SJSA1 (cell line): Measurements from ENCODE around the gene IL26. TPM values are rescaled to one million over a fixed set of nuclear protein-coding genes. Genes with fewer than 3 reads are reported as not detected.
"Not testable (repeated sequence)": the region's sequence is repeated elsewhere in the genome, so short reads cannot be mapped to it uniquely, and the experiment has no call there.

ENCODE experiments used
- DNase-seq, 2 experiments: peaks; one replicate each; pipeline ENCODE4 v3.0.0-alpha.2; 2015 to 2020; ENCODE audit warnings: low spot score in 2 of 2, low read depth in 1 of 2
- H3K27ac ChIP-seq: fragments of 250-450 bp; sonication (Bioruptor Pico); 2 replicates; pipeline ENCODE4 v1.5.1; 2020; ENCODE audit warnings: mild to moderate bottlenecking, moderate library complexity
- H3K27me3 ChIP-seq: fragments of 250-450 bp; sonication (Bioruptor Pico); replicated peaks from 2 replicates; pipeline ENCODE4 v1.5.1; 2020; ENCODE audit warnings: mild to moderate bottlenecking, moderate library complexity
- H3K36me3 ChIP-seq: fragments of 250-450 bp; sonication (Bioruptor Pico); 2 replicates; pipeline ENCODE4 v1.5.1; 2020; ENCODE audit warnings: mild to moderate bottlenecking
- H3K4me1 ChIP-seq: fragments of 250-450 bp; sonication (Bioruptor Pico); replicated peaks from 2 replicates; pipeline ENCODE4 v1.6.1; 2021; ENCODE audit warnings: mild to moderate bottlenecking
- H3K4me3 ChIP-seq: fragments of 250-450 bp; sonication (Bioruptor Pico); 2 replicates; pipeline ENCODE4 v1.5.1; 2020; ENCODE audit warnings: mild to moderate bottlenecking
- H3K9me3 ChIP-seq: fragments of 250-450 bp; sonication (Bioruptor Pico); replicated peaks from 2 replicates; pipeline ENCODE4 v1.5.1; 2020; ENCODE audit warnings: mild to moderate bottlenecking
- total RNA-seq: library from RNA; depleted of rRNA; stranded (reverse); fragments of >200 nt; shearing (Covaris generic); gene quantifications from 2 replicates; pipeline ENCODE4 v1.2.3, GENCODE V29; 2014

Gene IL26
- total RNA-seq, 1 experiment from 2014 or later: not detected

GRCh38 chr12:68234140-68234539 is 8.5 kb upstream of the IL26 start:
- no peak overlapping the region for H3K27ac ChIP-seq
- H3K27me3 ChIP-seq: peaks cover 7% of the 10 kb centered on the region; the same call in 1 of the 2 replicates
- no peaks in the 10 kb centered on the region; the same call in 1 of the 2 replicates for H3K4me1 ChIP-seq
- no peaks in the 10 kb centered on the region for H3K36me3 ChIP-seq
- no peak for DNase-seq
- no peak overlapping the region for H3K4me3 ChIP-seq
- no peaks in the 10 kb centered on the region for H3K9me3 ChIP-seq

- H3K4me3 ChIP-seq: no peak overlapping the region
- no peaks in the 10 kb centered on the region; the same call in 1 of the 2 replicates for H3K4me1 ChIP-seq
- H3K27me3 ChIP-seq: peaks cover 7% of the 10 kb centered on the region; the same call in 1 of the 2 replicates
- no peaks in the 10 kb centered on the region for H3K9me3 ChIP-seq
- H3K36me3 ChIP-seq: no peaks in the 10 kb centered on the region
- no peak overlapping the region for H3K27ac ChIP-seq
- DNase-seq: no peak
These were observed 7.9 kb upstream of the IL26 start for GRCh38 chr12:68233498-68233897.

DNA sequence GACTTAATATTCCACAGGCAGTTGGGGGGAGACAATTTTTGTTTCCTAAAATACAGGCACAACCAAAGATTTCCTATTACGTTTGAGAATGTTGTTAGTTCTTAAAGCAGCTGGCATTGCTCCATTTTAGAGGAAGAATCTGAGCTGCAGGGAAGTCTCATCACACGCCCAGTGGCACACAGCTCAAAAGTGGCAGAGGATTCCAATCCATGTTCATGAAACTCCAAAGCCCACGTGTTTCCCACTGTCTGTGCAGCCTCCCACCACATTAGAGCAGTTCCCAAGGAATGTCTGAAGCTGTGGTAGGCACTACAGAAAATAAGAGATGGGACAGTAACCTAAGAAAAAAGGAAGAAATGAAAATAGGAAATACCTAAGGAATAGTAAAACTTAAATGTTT is 6.1 kb upstream of the IL26 start:
- no peaks in the 10 kb centered on the region for H3K4me1 ChIP-seq
- no peak for DNase-seq
- no peak overlapping the region for H3K4me3 ChIP-seq
- H3K27ac ChIP-seq: no peak overlapping the region
- no peaks in the 10 kb centered on the region for H3K36me3 ChIP-seq
- H3K27me3 ChIP-seq: peaks cover 7% of the 10 kb centered on the region; the same call in 1 of the 2 replicates
- no peaks in the 10 kb centered on the region for H3K9me3 ChIP-seq

DNA sequence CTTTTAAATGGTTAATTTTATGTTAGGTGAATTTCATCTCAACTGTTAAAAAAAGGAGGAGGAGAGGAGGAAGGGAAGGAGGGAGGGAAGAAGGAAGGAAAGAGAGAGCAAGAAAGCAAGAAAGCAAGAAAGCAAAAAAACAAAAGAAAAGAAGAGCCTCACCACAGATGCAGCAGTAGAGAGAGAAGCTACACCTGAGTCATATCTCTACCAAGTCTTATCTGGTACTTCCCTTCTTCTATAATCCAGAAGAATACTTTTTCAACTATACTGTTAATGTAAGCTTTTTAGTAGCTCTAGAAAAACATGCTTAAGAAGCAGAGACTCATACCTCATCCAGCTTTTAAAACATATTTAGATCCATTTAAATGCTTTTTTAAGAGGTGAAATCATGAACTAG is 5.6 kb upstream of the IL26 start:
- H3K27ac ChIP-seq: no peak overlapping the region
- H3K27me3 ChIP-seq: peaks cover 7% of the 10 kb centered on the region; the same call in 1 of the 2 replicates
- H3K4me3 ChIP-seq: no peak overlapping the region
- H3K9me3 ChIP-seq: no peaks in the 10 kb centered on the region
- no peak for DNase-seq
- H3K4me1 ChIP-seq: no peaks in the 10 kb centered on the region
- no peaks in the 10 kb centered on the region for H3K36me3 ChIP-seq

GRCh38 chr12:68229956-68230355 is 4.3 kb upstream of the IL26 start:
- H3K27ac ChIP-seq: no peak overlapping the region
- DNase-seq: no peak
- H3K9me3 ChIP-seq: no peaks in the 10 kb centered on the region
- no peaks in the 10 kb centered on the region for H3K36me3 ChIP-seq
- H3K4me1 ChIP-seq: no peaks in the 10 kb centered on the region
- no peak overlapping the region for H3K4me3 ChIP-seq
- peaks cover 5% of the 10 kb centered on the region; the same call in 1 of the 2 replicates for H3K27me3 ChIP-seq

DNA sequence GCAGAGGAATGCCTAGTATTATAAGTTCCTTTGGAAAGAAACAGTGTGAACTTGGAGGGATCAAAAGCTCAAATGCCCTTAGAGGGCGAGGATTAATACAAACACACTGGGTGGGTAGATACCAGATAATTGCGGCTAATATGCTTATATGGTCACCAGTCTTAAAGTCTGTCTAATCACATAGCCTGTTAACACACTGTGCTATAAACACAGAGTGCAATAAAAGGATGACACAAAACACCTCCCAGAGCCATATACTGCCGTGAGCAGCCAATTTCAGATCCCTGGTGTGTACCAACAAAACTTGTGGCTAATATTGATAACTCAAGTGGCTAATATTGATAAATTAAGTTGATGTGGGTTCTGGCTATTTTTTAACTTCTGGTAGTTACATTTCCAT is 1.7 kb upstream of the IL26 start:
- no peaks in the 10 kb centered on the region for H3K9me3 ChIP-seq
- DNase-seq: no peak
- H3K27me3 ChIP-seq: peaks cover 1% of the 10 kb centered on the region; the same call in 1 of the 2 replicates
- H3K4me1 ChIP-seq: no peaks in the 10 kb centered on the region
- no peak overlapping the region for H3K27ac ChIP-seq
- no peak overlapping the region for H3K4me3 ChIP-seq
- H3K36me3 ChIP-seq: no peaks in the 10 kb centered on the region

GRCh38 chr12:68224613-68225285 is 861 bp downstream of the IL26 start:
- no peak overlapping the region for H3K27ac ChIP-seq

DNA sequence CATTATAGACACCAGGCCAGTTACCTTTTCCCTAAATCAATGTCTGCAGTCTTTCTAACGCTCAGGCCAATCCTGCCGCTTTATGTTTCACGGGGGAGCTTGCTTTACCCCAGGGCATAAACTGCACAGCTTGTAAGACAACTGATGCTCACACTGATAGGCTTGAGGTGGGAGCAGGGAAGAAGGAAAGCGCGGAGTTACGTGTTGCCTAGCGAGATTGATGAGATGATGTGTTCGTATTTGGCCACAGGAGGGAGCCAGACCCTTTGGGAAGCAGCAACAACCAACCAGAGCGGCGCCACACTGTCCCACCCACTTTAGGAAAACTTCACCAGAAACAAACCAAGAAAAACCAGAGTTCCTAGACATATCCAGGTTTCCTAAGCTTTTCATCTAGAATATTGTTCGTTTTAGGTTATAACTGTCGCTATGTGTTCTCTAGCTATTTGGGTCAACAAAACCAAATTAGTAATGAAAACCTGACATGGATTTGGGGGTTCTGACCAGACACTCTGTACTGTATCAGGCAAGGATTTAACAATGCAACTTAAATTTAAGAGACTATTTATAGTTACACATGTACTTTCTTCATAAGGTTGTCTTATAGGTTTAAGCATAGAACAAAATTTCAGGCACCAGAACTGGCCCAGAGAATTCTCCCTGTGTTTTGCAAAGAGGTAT is 2.4 kb downstream of the IL26 start:
- Histone ChIP-seq H3K4me1 (no peaks in the 10 kb centered on the region), H3K4me3 (no peak overlapping the region), H3K9me3 (no peaks in the 10 kb centered on the region), H3K27me3 (peaks cover 13% of the 10 kb centered on the region), H3K36me3 (no peaks in the 10 kb centered on the region), H3K27ac (no peak overlapping the region)
- peak; percentile 55 to 73 for DNase-seq

More at GRCh38 chr12:68224613-68225285, 861 bp downstream of the IL26 start:
- Histone ChIP-seq H3K4me3 (no peak overlapping the region), H3K27me3 (peaks cover 4% of the 10 kb centered on the region), H3K4me1 (no peaks in the 10 kb centered on the region), H3K36me3 (no peaks in the 10 kb centered on the region), H3K9me3 (no peaks in the 10 kb centered on the region)
- DNase-seq: no peak

GRCh38 chr12:68222326-68222725 is 3.3 kb downstream of the IL26 start:
- H3K4me3 ChIP-seq: no peak overlapping the region
- H3K27me3 ChIP-seq: peaks cover 18% of the 10 kb centered on the region
- H3K27ac ChIP-seq: no peak overlapping the region
- no peaks in the 10 kb centered on the region for H3K4me1 ChIP-seq
- H3K9me3 ChIP-seq: no peaks in the 10 kb centered on the region
- DNase-seq: no peak
- H3K36me3 ChIP-seq: no peaks in the 10 kb centered on the region

DNA sequence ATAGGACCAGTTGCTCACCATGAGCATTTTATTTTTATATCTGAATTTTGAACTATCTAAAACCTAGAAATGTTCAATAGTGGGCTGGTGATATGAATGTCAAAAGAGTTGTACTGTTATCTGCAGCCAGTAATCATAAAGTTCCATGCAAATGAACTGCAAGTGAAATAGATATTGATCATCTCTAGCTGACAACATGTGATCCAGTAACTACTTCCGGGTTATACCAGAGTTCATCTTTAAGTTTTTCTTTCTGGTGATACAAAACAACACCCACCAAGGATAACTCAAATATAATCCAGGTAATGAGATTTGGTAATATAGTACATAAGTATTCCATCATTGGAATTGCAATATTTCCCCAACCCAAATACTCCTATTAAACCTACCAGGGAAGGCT is 4.1 kb downstream of the IL26 start:
- Histone ChIP-seq H3K27me3 (peaks cover 18% of the 10 kb centered on the region), H3K4me1 (no peaks in the 10 kb centered on the region)
- DNase-seq: no peak

GRCh38 chr12:68210875-68211274 is 14.7 kb downstream of the IL26 start:
- no peak for DNase-seq
- H3K4me3 ChIP-seq: no peak overlapping the region
- H3K27me3 ChIP-seq: no peaks in the 10 kb centered on the region; the same call in 1 of the 2 replicates
- H3K4me1 ChIP-seq: no peaks in the 10 kb centered on the region
- H3K36me3 ChIP-seq: no peaks in the 10 kb centered on the region
- H3K9me3 ChIP-seq: no peaks in the 10 kb centered on the region
- no peak overlapping the region for H3K27ac ChIP-seq

More for the DNA sequence above, 4.1 kb downstream of the IL26 start:
- H3K4me3 ChIP-seq: no peak overlapping the region
- H3K9me3 ChIP-seq: no peaks in the 10 kb centered on the region
- no peak overlapping the region for H3K27ac ChIP-seq
- H3K36me3 ChIP-seq: no peaks in the 10 kb centered on the region

- not testable (repeated sequence) for H3K36me3 ChIP-seq, H3K9me3 ChIP-seq, H3K4me3 ChIP-seq, H3K27me3 ChIP-seq, DNase-seq, H3K4me1 ChIP-seq, H3K27ac ChIP-seq
These were observed 16.4 kb downstream of the IL26 start for GRCh38 chr12:68209048-68209728.

DNA sequence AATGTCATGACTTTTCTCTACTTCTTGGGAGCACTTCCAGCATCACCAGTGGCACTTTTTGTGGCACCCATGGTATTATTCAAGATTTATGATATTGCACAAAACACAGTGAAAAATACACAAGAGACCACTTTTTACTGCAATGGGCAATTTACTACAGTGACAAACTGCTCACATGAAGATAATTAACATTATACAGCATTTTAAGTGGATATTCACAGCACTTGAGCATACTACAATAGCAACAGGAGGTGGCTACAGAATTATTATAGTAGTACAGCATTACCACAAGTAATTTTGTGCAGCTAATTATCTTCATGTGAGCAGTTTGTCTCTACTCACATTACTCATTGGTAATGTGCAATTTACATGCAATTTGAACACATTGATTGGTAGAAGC is 18.3 kb downstream of the IL26 start:
- no peaks in the 10 kb centered on the region for H3K9me3 ChIP-seq
- no peak for DNase-seq
- H3K27ac ChIP-seq: no peak overlapping the region
- H3K4me3 ChIP-seq: no peak overlapping the region
- H3K27me3 ChIP-seq: no peaks in the 10 kb centered on the region; the same call in 1 of the 2 replicates
- no peaks in the 10 kb centered on the region for H3K36me3 ChIP-seq
- H3K4me1 ChIP-seq: no peaks in the 10 kb centered on the region

GRCh38 chr12:68206446-68206845 is 19.2 kb downstream of the IL26 start:
- Histone ChIP-seq H3K9me3 (no peaks in the 10 kb centered on the region), H3K27ac (no peak overlapping the region), H3K27me3 (no peaks in the 10 kb centered on the region; the same call in 1 of the 2 replicates), H3K4me1 (no peaks in the 10 kb centered on the region), H3K36me3 (no peaks in the 10 kb centered on the region), H3K4me3 (no peak overlapping the region)
- no peak for DNase-seq
